NCI-H1092 (cell line): ENCODE data around the gene SLC2A10.

Experiments
- DNase-seq: peaks from one replicate; lab custom pipeline; 2025; lab: John Stamatoyannopoulos, UW

The SLC2A10 gene

DNA sequence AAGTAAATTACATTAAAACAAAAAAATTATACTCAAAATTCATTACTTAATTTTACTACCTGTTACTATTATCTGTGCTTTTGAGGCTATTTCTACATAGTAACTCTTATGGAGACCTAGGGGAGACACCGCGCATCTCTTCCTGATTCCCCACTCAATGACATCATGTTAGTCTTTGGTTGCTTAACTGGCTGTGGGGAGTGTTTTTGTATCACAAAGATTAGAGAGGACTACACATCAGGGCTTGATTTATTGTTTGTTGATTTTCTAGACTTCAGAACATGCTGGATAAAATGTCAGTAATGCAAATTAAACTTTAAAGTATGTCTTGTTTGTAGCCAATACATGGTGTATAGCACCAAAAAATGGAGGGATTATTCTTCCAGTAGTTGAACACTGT lies 26.0 kb downstream of the SLC2A10 start:
- DNase-seq, result no peak

DNA sequence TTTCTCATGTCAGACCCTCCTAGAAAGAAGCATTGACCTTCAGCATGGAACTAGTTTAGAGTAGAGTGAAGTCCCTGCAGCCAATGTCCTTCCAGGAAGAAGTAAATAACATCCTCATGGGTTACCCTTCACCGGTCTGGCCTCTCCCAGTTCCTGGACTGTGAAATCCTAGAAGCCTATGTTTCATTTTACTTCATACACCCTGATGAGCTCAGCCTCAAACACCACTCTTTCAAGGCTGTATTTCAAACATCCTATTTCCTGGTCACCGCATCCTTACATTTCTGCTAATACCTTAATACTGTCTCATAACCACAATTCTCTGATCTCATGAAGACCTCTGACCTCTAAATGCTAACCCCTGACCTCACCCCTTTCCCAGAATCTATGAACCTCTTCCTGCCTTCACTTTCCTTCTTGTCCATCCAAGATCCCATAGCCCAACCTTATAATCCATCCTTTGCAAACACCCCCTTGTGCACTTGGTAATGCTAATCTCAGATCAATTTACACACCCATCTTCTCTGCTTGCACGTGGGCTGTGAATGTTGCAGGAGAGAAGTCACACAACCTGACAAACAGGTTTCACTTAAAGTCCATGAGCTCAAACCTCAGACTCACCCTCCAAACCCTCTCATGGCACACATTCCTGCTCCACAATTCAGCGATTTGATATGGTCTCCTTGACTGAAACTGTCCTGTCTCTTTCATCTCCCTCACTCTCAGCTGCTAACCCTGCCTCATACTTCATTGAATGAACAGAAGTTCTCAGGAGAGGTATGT lies 30.2 kb downstream of the SLC2A10 start:
- no peak for DNase-seq

DNA sequence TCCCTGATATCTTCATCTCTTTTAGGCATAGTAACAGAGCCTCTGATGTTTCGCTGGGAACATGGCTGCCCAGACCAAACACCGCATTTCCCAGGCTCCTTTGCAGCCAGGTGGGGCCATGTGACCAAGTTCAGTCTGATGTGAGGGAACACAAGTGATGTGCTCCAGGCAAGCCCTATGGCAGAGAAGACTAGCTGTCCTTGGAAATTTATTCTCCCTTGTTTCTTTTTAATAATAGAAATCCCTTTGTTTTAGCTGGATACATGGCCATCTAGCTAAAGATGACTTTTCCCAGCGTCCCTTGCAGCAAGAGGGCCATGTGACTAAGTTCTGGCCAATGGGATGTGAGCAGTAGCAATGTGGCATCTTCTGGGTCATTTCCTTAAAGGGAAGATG lies 30.8 kb downstream of the SLC2A10 start:
- DNase-seq, result no peak

DNA sequence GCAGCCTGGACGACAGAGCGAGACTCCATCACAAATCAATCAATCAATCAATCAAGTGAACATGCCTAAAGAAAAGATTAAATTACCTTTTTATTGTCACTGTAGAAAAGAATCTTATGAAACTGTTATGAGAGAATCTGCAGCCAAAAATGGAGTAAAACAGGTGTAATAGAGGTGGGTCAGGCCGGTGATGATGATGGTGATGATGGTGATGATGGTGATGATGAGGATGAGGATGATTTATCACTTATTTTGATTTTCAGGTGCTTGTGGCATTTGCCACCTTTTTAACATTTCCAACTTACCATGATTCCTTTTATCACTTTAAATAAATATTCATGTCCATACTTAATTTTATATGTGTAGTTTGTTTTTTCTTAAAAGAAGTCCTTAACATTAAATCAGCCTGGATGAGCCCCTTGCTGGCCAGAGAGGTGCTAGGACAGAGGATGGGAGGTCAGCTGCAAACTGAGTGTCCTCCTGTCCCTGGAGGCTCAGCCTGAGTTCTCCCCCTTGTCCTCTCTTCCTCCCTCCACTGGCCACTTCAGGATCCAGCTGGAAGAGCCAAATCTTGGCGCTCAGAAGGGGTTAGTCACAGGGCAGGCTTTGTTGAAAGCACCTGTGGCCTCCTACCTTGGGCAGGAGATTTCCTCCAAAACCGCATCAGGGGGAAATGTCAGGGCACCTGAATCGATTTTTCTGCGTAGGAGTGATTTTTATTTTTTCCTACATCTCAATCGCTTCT lies 32.6 kb downstream of the SLC2A10 start:
- no peak for DNase-seq

DNA sequence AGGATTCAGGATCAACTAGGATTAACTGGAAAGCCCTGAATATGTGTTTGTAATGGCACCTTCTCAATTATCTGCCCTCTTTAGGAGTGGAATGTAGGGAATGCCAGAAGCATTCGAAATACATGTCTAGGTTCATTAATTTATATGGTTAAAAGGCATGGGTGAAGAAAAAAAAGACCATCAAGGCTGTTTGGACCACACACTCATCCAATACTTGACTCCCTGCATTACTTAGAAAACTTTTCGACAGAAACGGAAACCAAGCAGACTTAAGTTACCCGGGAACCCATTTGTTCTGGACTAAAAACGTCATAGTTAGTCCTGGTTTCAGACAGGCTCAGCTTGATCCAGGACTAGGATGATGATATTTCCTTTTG lies 33.2 kb downstream of the SLC2A10 start:
- no peak for DNase-seq

DNA sequence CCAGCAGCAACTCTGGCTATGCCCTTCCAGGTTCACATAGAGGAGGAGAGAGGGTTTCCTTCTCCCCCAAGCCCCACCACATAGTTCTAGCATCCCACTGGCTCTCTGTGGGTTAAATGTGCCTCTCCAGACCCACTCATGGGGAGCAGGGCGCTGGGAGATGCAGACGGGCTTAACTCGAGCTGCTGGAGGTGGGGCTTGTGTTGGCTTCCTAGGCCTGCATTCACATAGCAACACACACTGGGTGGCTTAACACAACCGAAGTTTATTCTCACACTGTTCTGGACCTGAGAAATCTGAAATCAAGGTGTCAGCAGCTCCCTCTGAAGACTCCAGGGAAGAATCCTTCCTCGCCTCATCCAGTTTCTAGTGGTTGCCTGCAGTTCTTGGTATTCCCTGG lies 33.6 kb downstream of the SLC2A10 start:
- DNase-seq, result no peak

DNA sequence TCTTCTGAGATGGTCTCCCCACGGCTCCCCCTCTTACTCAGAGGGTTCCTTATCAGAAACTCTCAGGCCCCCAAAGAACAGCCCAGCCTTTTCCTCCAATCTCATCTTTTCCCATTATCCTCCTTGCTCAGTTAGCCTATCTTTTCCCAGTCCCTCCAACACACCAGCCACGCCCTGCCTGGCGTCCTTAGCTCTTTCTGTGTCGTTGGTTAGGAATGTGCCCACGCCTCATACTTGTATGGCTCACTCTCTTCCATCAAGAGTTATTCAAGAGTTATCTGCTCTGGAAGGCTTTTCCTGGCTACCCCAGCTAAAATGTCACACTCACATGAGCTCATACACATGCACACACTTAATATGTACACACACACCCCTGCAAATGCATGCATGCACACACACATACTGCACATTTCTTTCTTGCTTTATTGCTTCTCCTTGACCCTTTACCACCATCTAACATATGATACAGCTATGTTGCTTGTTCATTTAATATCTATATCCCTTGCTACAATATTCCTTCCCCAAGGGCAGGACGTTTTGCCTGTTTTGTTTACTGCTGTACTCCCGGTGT lies 37.6 kb downstream of the SLC2A10 start:
- DNase-seq, result no peak

DNA sequence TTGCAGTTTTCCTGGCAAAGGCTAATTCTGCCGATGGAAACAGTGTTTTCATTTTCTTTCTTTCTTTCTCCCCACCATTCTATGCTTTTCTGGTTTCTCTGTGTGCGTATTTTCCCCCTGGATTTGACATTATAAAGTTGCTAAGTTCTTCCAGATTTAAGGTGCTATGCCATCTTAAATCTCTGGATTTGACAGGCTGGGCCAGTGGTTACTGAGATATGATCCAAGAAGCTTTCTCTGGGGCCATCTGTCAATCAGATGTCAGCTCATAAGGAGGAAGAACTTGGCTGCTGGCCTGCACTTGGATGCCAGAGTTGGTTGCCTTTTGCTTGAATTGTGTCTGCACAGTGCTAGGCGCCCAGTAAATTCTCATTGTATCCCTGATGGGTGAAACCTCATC lies 39.7 kb downstream of the SLC2A10 start:
- no peak for DNase-seq

DNA sequence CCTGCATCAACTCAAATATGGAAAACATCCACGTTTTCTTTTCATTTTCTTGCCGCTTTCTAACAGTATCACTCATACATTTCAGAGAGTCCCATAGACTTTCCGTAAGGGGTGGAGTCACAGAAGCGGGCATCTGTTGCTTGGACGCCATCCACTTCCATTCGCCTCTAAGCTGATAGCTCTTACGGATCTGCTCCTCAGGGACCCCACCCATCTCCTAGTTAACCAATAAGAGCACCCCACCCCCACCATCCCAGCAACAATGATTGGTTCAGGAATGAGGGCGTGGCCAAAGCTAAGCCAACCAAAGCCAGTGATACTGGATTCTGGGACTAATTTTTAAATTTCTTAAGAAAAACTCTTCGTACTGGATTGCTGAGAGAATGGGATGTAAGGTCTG lies 42.4 kb downstream of the SLC2A10 start:
- DNase-seq, result no peak

DNA sequence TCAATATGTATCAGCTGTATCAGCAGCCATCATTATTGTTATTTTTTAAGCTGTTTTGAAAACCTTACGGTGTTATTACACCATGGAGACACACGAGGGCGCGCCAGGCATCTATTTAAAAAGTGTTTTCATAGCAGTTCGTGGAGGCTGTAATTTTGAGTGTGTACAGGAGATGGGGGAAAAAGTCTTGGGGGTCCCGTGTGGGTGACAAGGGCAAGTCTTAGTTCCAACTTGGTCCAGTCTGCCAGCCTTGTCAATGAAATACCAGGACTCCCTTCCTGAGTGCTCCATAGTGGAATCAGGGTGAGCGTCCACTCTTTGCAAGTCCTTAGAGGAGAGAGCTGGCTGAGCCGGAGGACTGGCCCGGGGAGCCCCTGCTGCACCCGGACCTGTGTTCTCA lies 43.3 kb downstream of the SLC2A10 start:
- DNase-seq, result peak; percentile 53

DNA sequence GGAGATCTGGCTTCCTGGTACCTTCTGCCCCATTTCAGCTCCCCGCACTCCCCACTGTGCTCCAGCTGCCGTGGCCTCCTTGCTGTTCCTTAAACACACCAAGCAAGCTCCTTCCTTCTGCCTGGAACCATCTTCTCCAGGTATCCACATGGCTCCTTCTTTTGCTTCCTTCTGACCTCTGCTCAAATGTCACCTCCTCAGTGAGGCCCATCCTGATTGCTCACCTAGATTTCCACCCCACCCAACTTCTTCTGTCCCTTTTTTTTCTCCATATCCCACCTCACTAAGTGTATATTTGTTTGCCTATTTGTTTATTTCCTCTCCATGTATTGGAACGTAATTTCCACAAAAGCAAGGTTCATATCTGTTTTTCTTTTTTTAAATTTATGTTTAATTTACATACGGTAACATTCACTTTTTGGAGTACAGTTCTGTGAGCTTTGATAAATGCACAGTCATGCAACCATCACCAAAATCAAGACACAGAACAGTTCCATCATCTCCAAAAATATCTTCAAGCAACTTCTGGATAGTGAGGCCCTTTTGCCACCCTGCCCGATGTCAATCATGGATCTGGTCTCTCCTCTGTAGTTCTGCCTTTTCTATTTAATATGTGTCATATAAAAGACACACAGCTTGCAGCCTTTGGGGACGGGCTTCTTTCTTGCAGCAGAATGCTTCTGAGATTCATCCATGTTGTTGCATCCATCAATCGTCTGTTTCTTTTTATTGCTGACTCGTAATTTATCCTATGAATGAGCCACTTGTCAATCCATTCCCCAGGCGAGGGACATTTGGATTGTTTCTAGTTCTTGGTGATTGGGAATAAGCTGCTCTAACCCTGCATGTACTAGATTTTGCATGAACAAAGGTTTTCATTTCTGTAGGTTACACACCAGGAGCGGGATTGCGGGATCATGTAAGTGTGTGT lies 46.3 kb downstream of the SLC2A10 start:
- no peak for DNase-seq

DNA sequence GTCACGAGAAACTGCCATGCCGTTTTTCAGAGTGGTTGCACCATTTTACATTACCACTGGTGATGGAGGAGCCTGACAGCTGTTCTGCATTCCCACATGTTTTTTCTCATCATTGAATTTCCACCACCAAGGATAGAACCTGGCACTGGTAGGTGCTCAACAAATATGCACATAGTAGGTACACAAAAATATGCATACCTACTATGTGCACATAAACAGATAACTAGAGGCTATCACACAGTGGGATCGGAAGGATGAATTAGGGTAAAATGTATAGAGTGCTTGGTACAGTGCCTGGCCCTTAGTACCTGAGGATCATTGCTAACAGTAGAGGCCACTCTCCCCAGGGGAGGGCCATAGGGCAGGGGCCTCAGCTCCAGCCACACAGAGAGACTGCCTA lies 47.0 kb downstream of the SLC2A10 start:
- DNase-seq, result no peak

DNA sequence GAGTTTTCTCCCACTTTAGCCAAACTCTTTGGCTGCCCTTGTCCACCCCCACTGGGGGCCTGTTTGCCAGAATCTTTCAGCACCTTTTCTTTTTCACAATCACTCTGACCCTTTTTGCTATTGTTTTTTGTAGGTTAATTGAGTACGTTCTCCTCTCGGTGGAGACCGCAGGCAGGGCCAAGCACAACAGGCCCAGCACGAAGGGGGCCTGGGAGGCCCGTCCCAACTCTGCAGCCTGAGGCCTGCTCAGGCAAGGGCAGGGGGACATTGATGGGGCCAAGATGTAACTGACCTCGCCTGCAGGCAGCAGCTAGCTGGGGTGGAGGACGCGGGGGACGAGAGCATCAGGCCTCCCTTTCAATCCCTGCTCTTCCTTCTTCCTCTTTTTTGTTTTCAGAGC lies 47.7 kb downstream of the SLC2A10 start:
- DNase-seq, result no peak

DNA sequence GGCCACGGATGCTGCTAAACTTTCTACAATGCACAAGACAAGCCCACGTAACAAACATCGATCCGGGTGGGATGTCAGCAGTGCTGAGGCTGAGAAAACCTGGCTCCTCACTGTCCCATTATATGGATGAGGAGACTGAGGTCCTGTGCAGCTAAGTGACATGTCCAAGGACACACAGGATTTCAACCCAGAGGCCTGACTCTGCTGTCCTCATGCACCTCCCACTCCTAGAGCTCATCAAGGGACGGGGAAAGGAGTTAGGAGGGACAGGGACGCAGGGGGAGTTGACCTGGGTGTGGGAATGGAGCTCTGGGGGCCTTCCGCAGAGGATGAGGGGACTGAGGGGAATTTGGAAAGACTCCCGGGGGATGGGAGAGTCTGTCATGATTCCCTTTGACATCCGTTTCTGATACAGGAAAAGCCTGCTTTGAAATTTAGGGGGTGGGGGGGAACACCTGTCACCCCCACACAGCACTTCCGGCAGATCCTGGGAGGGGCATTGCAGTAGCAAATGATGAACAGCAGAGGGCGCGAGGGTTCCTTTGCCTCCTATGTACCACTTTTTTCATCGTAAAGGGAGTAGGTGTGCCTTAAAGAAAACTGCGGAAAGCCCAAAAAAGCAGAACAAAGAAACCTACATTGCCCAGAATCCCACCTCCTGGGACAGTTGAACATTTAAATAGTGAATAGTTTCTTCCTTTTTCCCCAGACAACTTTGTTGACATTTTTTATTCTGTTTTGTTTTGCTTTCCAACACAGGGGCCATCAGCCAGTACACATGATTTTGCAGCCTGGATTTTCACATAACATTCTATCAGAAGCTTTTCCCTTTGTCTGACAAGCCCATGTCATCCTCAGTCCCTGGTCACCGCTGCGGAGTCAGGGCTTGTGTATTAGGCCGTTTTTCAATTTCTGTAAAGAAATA lies 48.6 kb downstream of the SLC2A10 start:
- DNase-seq, result peak; percentile 35

DNA sequence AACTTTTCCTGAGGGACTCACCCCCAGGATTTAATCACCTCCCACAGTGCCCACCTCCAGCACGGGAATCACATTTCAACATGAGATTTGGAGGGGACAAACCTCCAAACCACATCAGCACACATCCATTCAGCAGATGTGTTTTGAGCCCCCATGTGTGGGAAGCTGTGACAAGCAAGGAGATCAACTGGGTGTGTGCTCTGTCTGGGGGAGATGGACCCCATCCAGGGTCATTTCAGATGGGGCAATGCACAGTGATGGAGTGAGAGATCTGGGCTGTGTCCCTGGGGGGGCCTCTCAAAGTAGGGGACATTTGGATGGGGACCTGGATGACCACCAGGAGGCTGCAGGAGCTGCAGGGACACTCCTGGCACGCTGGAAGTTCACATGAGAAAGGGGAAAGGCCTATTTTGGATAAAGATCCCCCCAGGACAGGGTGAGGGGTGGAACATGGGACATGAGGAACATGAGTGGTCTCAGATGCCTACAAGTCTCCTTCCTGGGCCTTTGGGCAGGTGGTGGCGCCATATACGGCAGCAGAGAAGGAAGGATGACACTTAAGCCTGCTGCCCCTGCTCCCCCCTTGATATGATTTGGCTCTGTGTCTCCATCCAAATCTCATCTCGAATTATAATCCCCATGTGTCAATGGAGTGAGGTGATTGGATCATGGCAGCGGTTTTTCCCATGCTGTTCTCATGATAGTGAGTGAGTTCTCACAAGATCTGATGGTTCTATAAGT lies 49.6 kb downstream of the SLC2A10 start:
- no peak for DNase-seq

DNA sequence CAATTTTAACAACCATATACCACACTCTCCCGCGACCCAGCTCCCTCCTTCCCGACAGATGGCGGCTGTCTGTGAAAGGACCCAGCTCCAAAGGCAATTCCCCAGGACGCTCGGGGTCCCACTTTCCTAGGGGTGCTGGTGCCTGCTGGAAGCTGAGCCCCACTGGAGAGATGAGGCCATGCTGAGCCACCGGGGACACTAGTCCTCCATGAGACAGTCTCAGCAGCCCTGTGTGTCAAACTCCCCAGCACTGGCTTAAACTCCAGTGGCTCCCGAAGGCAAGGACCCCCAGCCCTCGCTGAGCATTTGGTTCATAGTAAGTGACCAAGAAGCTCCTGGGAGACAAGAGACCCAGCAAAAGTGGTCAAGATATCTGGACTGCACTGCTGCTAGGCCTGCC lies 52.1 kb downstream of the SLC2A10 start:
- no peak for DNase-seq

DNA sequence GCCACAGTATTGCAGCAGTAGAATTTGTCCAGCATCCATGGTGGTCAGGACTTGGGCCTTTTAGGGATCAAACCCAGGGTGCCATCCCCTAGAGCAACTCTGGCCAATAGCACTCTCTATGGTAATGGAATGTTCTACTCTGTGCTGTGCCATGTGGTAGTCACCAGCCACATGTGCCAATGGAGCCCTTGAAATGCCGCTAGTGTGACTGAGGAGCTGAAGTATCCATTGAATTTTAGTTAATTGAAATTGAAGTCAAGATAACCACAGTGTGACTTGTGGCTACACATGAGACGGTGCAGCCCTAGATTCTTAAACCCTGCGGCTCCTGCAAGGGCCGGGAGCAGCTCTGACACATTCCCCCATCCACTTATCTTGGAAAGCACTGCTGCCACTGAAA lies 54.6 kb downstream of the SLC2A10 start:
- DNase-seq, result no peak

DNA sequence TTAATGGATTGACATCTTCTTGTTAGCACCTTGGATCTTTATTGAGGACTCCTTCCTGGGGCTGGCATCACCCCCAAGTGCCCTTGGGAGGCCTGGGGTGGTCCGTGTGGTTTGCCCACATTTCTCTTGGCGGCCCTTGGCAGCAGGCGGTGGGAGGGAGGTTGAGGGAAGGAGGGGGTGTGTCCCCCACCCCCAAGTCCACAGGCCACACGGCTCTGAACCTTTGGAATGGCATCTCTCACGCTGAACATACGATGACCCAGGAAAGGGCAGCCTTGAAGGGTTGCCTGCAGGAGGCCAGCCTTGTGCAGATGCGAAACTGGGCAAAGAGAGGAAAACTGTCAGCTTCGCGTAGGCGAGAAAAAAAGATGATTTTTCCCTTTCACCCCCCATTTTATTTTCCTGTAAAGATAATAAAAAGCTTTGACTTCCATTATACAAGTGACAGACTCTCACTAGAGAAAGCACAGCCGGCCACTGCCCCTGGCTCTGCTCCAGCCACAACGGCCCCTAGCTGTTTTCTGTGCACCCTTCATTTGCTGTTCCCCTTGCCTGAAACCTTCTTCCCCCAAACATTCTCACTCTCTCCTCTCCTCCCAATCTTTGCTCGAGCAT lies 56.2 kb downstream of the SLC2A10 start:
- DNase-seq, result no peak

DNA sequence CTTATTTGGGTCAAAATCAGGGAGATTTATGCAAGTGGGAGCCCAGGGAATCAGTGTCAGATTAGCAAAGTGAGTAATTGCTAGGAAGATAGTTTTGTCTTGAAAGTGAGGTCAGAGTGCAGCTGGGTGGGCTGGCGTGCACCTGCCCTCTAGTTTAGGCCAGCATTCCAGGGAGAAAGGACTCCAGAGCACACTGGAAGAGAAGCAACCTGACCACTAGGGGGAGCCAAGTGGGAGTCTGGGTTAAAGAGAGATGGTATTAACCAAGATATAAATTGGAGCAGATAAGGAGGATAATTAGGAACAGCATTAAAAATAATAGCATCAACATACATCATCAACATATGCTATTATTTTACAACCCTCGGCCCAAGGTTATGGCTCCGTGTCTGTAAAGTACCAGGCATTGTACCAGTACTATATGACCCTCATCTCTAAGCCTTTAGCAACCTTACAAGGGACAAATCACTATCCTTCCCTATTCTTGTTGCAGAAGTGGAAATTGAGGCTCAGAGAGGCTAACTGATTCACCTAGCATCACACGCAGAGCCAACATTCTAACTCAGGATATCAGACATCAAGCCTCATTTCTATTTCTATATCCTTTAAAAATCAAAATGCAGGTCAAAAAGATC lies 57.8 kb downstream of the SLC2A10 start:
- DNase-seq, result peak; percentile 15
